Colonic mucosa (tissue), 4 donors: ENCODE results near the gene FBXO42. TPM values are rescaled to one million over a fixed set of nuclear protein-coding genes. Genes with fewer than 3 reads are reported as not detected.

Experiments used
- DNase-seq: peaks from one replicate; pipeline ENCODE4 v3.0.0-alpha.2; 2020
- H3K27ac ChIP-seq: fragments of 200-600 bp; one replicate; pipeline ENCODE4 v1.8.0; 2021
- H3K27me3 ChIP-seq: fragments of 200-600 bp; one replicate; pipeline ENCODE4 v1.8.0; 2021
- H3K36me3 ChIP-seq: fragments of 200-600 bp; one replicate; pipeline ENCODE4 v1.8.0; 2021
- H3K4me1 ChIP-seq: fragments of 200-600 bp; one replicate; pipeline ENCODE4 v1.8.0; 2021; ENCODE audit warnings: mild to moderate bottlenecking
- H3K4me3 ChIP-seq: fragments of 200-600 bp; one replicate; pipeline ENCODE4 v1.8.0; 2021
- H3K9ac ChIP-seq, 2 donors: one replicate each; pipeline ENCODE4 v1.7.0; 2013; ENCODE audit warnings: control low read depth in 2 of 2, low read depth in 2 of 2, low read length in 2 of 2
- H3K9me3 ChIP-seq: fragments of 200-600 bp; one replicate; pipeline ENCODE4 v1.8.0; 2021
- CTCF ChIP-seq: fragments of 200-600 bp; IDR thresholded peaks from one replicate; pipeline ENCODE4 v1.8.0; 2022; ENCODE audit warnings: antibody characterized with exemption, mild to moderate bottlenecking
- intact Hi-C: fragments of 100-400 bp; cut with DNase I; formaldehyde crosslinking; loops from one replicate; pipeline ENCODE4 v1.14.1; 2022
- total RNA-seq, 2 donors: library from RNA; stranded (reverse); fragmentation: NEBNext Ultra II Directional in 1 of 2; extraction: Animal tissue kit (Norgen Biotek cat#: 25700) in 1 of 2; gene quantifications; one replicate each; pipeline ENCODE4 v1.2.1, GENCODE V29; 2021
- donor health status: healthy.
- donor health status: DM: no; HTN: no; CAD: no.
- donor health status: DM: no; HTN: no; CAD: no.

FBXO42 gene
- total RNA-seq, 2 donors from 2014 or later = 15.0 to 17.8 TPM

GRCh38 chr1:16296643-16297042 lies 55.6 kb downstream of the FBXO42 start:
- Histone ChIP-seq H3K36me3 (no peaks in the 10 kb centered on the region), H3K9me3 (no peaks in the 10 kb centered on the region), H3K4me3 (no peak overlapping the region), H3K27ac (no peak overlapping the region), H3K9ac (no peak overlapping the region), H3K4me1 (no peaks in the 10 kb centered on the region), H3K27me3 (no peaks in the 10 kb centered on the region)
- intact Hi-C loops = no loop called here
- no peak for DNase-seq
- no peak for TF ChIP-seq CTCF

GRCh38 chr1:16294219-16295212 lies 57.8 kb downstream of the FBXO42 start:
- no peaks in the 10 kb centered on the region for H3K36me3 ChIP-seq

GRCh38 chr1:16293538-16293937 lies 58.7 kb downstream of the FBXO42 start:
- no peaks in the 10 kb centered on the region for H3K9me3 ChIP-seq
- H3K4me3 ChIP-seq = no peak overlapping the region
- no peaks in the 10 kb centered on the region for H3K4me1 ChIP-seq
- intact Hi-C loops = no loop called here
- no peaks in the 10 kb centered on the region for H3K36me3 ChIP-seq
- DNase-seq = no peak
- no peak overlapping the region for H3K9ac ChIP-seq
- H3K27me3 ChIP-seq = no peaks in the 10 kb centered on the region
- no peak for TF ChIP-seq CTCF
- H3K27ac ChIP-seq = no peak overlapping the region

More at GRCh38 chr1:16294219-16295212, 57.8 kb downstream of the FBXO42 start:
- Histone ChIP-seq H3K27me3 (no peaks in the 10 kb centered on the region), H3K9me3 (no peaks in the 10 kb centered on the region), H3K4me1 (no peaks in the 10 kb centered on the region), H3K27ac (no peak overlapping the region), H3K4me3 (no peak overlapping the region), H3K9ac (no peak overlapping the region)
- no peak for DNase-seq
- TF ChIP-seq CTCF = no peak
- intact Hi-C loops = no loop called here

GRCh38 chr1:16292739-16293138 lies 59.5 kb downstream of the FBXO42 start:
- intact Hi-C loops = no loop called here
- H3K9ac ChIP-seq = no peak overlapping the region
- no peak for TF ChIP-seq CTCF
- no peak overlapping the region for H3K4me3 ChIP-seq
- H3K9me3 ChIP-seq = no peaks in the 10 kb centered on the region
- no peaks in the 10 kb centered on the region for H3K4me1 ChIP-seq
- no peak overlapping the region for H3K27ac ChIP-seq
- H3K27me3 ChIP-seq = no peaks in the 10 kb centered on the region
- DNase-seq = no peak
- H3K36me3 ChIP-seq = no peaks in the 10 kb centered on the region

- Histone ChIP-seq H3K27ac (no peak overlapping the region), H3K9me3 (no peaks in the 10 kb centered on the region), H3K27me3 (no peaks in the 10 kb centered on the region), H3K4me1 (no peaks in the 10 kb centered on the region), H3K4me3 (no peak overlapping the region), H3K36me3 (no peaks in the 10 kb centered on the region), H3K9ac (no peak overlapping the region)
- intact Hi-C loops = no loop called here
- DNase-seq = no peak
- no peak for TF ChIP-seq CTCF
These were observed 62.3 kb downstream of the FBXO42 start for GRCh38 chr1:16289959-16290358.
